HCT116 (cell line): ENCODE results near the gene GNB1L. TPM values are rescaled to one million over a fixed set of nuclear protein-coding genes. Genes with fewer than 3 reads are reported as not detected.

ENCODE experiments used
- ATAC-seq: fragments of 200-7000 bp; cut with Tn5 transposase; 2 replicates; pipeline ENCODE4 v1.9.1; 2020; ENCODE audit warnings: mild to moderate bottlenecking, moderate library complexity
- BruUV-seq: library from RNA; stranded (reverse); fragments of 400-500 nt; replicated peaks from 2 replicates; lab custom pipeline; 2021; lab: Mats Ljungman, UMichigan
- CTCF ChIA-PET: fragments of 300-600 bp; sonication (Branson Sonifier 250); formaldehyde crosslinking; loops from one replicate; lab custom pipeline; 2021; ENCODE audit warnings: antibody characterized with exemption; lab: Charles Lee
- POLR2A ChIA-PET: fragments of 300-600, 350-600 bp; sonication (Branson Sonifier 250); formaldehyde crosslinking; loops from one replicate; lab custom pipeline; 2021; ENCODE audit warnings: antibody characterized with exemption; lab: Charles Lee
- RAD21 ChIA-PET, 2 experiments: fragments of 300-600 bp; sonication (Branson Sonifier 250); formaldehyde crosslinking; loops; one replicate each; lab custom pipeline; 2023; ENCODE audit warnings: low total read pairs in 2 of 2; ENCODE audit not compliant: uncharacterized antibody in 2 of 2, unreplicated experiment in 2 of 2, low non-redundant PET in 1 of 2; lab: Charles Lee
- DNase-seq: peaks from one replicate; pipeline ENCODE4 v3.0.0-alpha.2; 2010; ENCODE audit warnings: low read depth, low spot score
- H2AFZ ChIP-seq: fragments of 200-600 bp; shearing (Covaris generic), sonication (generic); 2 replicates; pipeline ENCODE4 v1.6.1; 2017; ENCODE audit warnings: low read depth, mixed run types, mixed read lengths, antibody characterized with exemption, low read length; ENCODE audit not compliant: poor library complexity, severe bottlenecking
- H3K27ac ChIP-seq: 2 replicates; pipeline ENCODE4 v1.5.1; 2012; ENCODE audit warnings: low read depth, low read length
- H3K27me3 ChIP-seq: fragments of 200-600 bp; sonication (generic); 2 replicates; pipeline ENCODE4 v1.6.1; 2016; ENCODE audit warnings: mixed run types, low read length, mixed read lengths; ENCODE audit not compliant: insufficient read depth
- H3K36me3 ChIP-seq, 2 experiments: fragments of 200-500 bp in 1 of 2; fragments of 200-600 bp in 1 of 2; sonication (Bioruptor generic) in 1 of 2; sonication (generic) in 1 of 2; 2 replicates each; pipeline versions ENCODE4 v1.5.1 to v1.6.1; 2014 to 2016; ENCODE audit warnings: low read length in 2 of 2, inconsistent platforms in 1 of 2, mixed read lengths in 1 of 2, mixed run types in 1 of 2; ENCODE audit not compliant: insufficient read depth in 2 of 2, control insufficient read depth in 1 of 2
- H3K4me1 ChIP-seq, 2 experiments: fragments of 200-600 bp in 1 of 2; sonication (generic) in 1 of 2; 2 replicates each; pipeline versions ENCODE4 v1.5.1 to v1.6.1; 2012 to 2017; ENCODE audit warnings: low read length in 2 of 2, inconsistent platforms in 1 of 2, mild to moderate bottlenecking in 1 of 2, mixed read lengths in 1 of 2, mixed run types in 1 of 2, moderate library complexity in 1 of 2; ENCODE audit not compliant: insufficient read depth in 2 of 2, control insufficient read depth in 1 of 2
- H3K4me2 ChIP-seq: fragments of 200-600 bp; sonication (generic); 2 replicates; pipeline ENCODE4 v1.6.1; 2017; ENCODE audit warnings: mixed run types, low read length, mixed read lengths
- H3K4me3 ChIP-seq, 2 experiments: fragments of 200-600 bp in 1 of 2; sonication (generic) in 1 of 2; replicated peaks in 1 of 2; 2 replicates each; pipeline ENCODE4 v1.5.1; 2011 to 2016; ENCODE audit warnings: low read length in 2 of 2, control low read depth in 1 of 2, low read depth in 1 of 2, mild to moderate bottlenecking in 1 of 2, mixed read lengths in 1 of 2, mixed run types in 1 of 2
- H3K79me2 ChIP-seq: fragments of 200-600 bp; sonication (generic); 2 replicates; pipeline ENCODE4 v1.6.1; 2017; ENCODE audit warnings: mild to moderate bottlenecking, mixed run types, low read length, moderate library complexity, mixed read lengths; ENCODE audit not compliant: insufficient read depth
- H3K9ac ChIP-seq: fragments of 200-600 bp; sonication (generic); 2 replicates; pipeline ENCODE4 v1.6.1; 2016; ENCODE audit warnings: low read length, mixed read lengths
- H3K9me2 ChIP-seq: fragments of 200-600 bp; sonication (generic), shearing (Covaris generic); 2 replicates; pipeline ENCODE4 v1.6.1; 2017; ENCODE audit warnings: mixed run types, mild to moderate bottlenecking, moderate library complexity; ENCODE audit not compliant: insufficient read depth
- H3K9me3 ChIP-seq, 2 experiments: fragments of 200-500 bp in 1 of 2; fragments of 200-600 bp in 1 of 2; sonication (Bioruptor generic) in 1 of 2; sonication (generic) in 1 of 2; 2 replicates each; pipeline ENCODE4 v1.6.1; 2014 to 2017; ENCODE audit warnings: low read length in 2 of 2, mixed read lengths in 2 of 2, inconsistent platforms in 1 of 2, low read depth in 1 of 2, mild to moderate bottlenecking in 1 of 2, mixed run types in 1 of 2, moderate library complexity in 1 of 2; ENCODE audit not compliant: control insufficient read depth in 1 of 2, insufficient read depth in 1 of 2
- H4K20me1 ChIP-seq: fragments of 200-600 bp; sonication (generic), shearing (Covaris generic); 2 replicates; pipeline ENCODE4 v1.6.1; 2017; ENCODE audit warnings: mixed run types, mild to moderate bottlenecking, moderate library complexity; ENCODE audit not compliant: insufficient read depth
- ATF3 ChIP-seq: IDR thresholded peaks from 2 replicates; pipeline ENCODE4 v1.6.1; 2012
- CEBPB ChIP-seq: IDR thresholded peaks from 2 replicates; pipeline ENCODE4 v1.6.1; 2012; ENCODE audit warnings: low read depth
- CTCF ChIP-seq, 3 experiments: fragments of 200-600 bp in 1 of 3; sonication (generic) in 1 of 3; IDR thresholded peaks in 2 of 3; conservative IDR thresholded peaks in 1 of 3; 2 replicates each; pipeline ENCODE4 v1.5.1; 2012 to 2017; ENCODE audit warnings: low read depth in 2 of 3, low read length in 2 of 3, antibody characterized with exemption in 1 of 3, borderline replicate concordance in 1 of 3, control low read depth in 1 of 3, mild to moderate bottlenecking in 1 of 3, mixed read lengths in 1 of 3, mixed run types in 1 of 3, moderate library complexity in 1 of 3; ENCODE audit not compliant: insufficient read depth in 1 of 3
- EGR1 ChIP-seq: IDR thresholded peaks from 2 replicates; pipeline ENCODE4 v1.6.1; 2012; ENCODE audit warnings: low read depth
- ELF1 ChIP-seq: IDR thresholded peaks from 2 replicates; pipeline ENCODE4 v1.6.1; 2012; ENCODE audit warnings: low read depth, borderline replicate concordance
- SRF ChIP-seq: IDR thresholded peaks from 2 replicates; pipeline ENCODE4 v1.6.1; 2012; ENCODE audit warnings: low read depth
- ZBTB33 ChIP-seq: IDR thresholded peaks from 2 replicates; pipeline ENCODE4 v1.6.1; 2011; ENCODE audit warnings: mild to moderate bottlenecking, low read length, moderate library complexity; ENCODE audit not compliant: insufficient replicate concordance; ENCODE audit errors: extremely low read depth
- ZNF274 ChIP-seq: fragments of 200-500 bp; sonication (Bioruptor generic); IDR thresholded peaks from 2 replicates; pipeline ENCODE4 v1.6.1; 2014; ENCODE audit warnings: mild to moderate bottlenecking, low read depth, low read length, inconsistent platforms
- intact Hi-C: fragments of 100-400 bp; cut with micrococcal nuclease; formaldehyde crosslinking; loops from 2 replicates; pipeline ENCODE4 v1.10.0; 2022
- total RNA-seq: library from RNA; stranded (reverse); gene quantifications from one replicate; pipeline ENCODE4 v1.2.1, GENCODE V29; 2021; ENCODE audit not compliant: unreplicated experiment

The GNB1L gene
- total RNA-seq, 1 experiment from 2014 or later: 12.1 TPM

GRCh38 chr22:19824926-19825339 is 29.7 kb downstream of the GNB1L start:
- RAD21 ChIA-PET: no interaction called here
- ATAC-seq: no peak
- no peaks in the 10 kb centered on the region for H4K20me1 ChIP-seq
- H3K27ac ChIP-seq: no peak overlapping the region
- no peaks in the 10 kb centered on the region for H3K79me2 ChIP-seq
- H3K9me3 ChIP-seq: no peaks in the 10 kb centered on the region
- no peak overlapping the region for H3K9ac ChIP-seq
- TF ChIP-seq ATF3 (no peak), SRF (no peak), ZNF274 (no peak), CTCF (IDR thresholded peaks at IDR 0.05 in 2 of 3, conservative IDR thresholded peaks at IDR 0.05 in 1 of 3; ENCODE audit: borderline replicate concordance in 1 of 3, insufficient read depth in 1 of 3, low read depth in 2 of 3, low read length in 2 of 3) (no peak), EGR1 (no peak)
- TF ChIP-seq, all 23 proteins: peak for 0
- Histone ChIP-seq H3K4me2 (no peak overlapping the region), H3K36me3 (no peaks in the 10 kb centered on the region), H3K4me3 (no peak overlapping the region), H3K9me2 (no peaks in the 10 kb centered on the region), H2AFZ (no peak overlapping the region), H3K4me1 (no peaks in the 10 kb centered on the region), H3K27me3 (no peaks in the 10 kb centered on the region)
- intact Hi-C loops: no loop called here
- BruUV-seq: no TSS peak
- ChIA-PET POLR2A (no interaction called here), CTCF (no interaction called here)
- no peak for DNase-seq

- no peaks in the 10 kb centered on the region for H3K27me3 ChIP-seq
- ChIA-PET CTCF (no interaction called here), POLR2A (no interaction called here), RAD21 (no interaction called here)
- TF ChIP-seq ELF1 (no peak), ZBTB33 (no peak), CEBPB (no peak), SRF (no peak)
- intact Hi-C loops: no loop called here
- DNase-seq: no peak
- no peak overlapping the region for H2AFZ ChIP-seq
- no peak overlapping the region for H3K4me3 ChIP-seq
- H3K79me2 ChIP-seq: no peaks in the 10 kb centered on the region
- H3K4me2 ChIP-seq: no peak overlapping the region
- H3K9me2 ChIP-seq: no peaks in the 10 kb centered on the region
- H3K9ac ChIP-seq: no peak overlapping the region
- no peaks in the 10 kb centered on the region for H3K9me3 ChIP-seq
- H3K36me3 ChIP-seq: no peaks in the 10 kb centered on the region
- no peak for ATAC-seq
- H4K20me1 ChIP-seq: no peaks in the 10 kb centered on the region
- H3K4me1 ChIP-seq: no peaks in the 10 kb centered on the region
- no peak overlapping the region for H3K27ac ChIP-seq
- no TSS peak for BruUV-seq
Measured at GRCh38 chr22:19824212-19824925, 30.3 kb downstream of the GNB1L start.
